Cortex of kidney (tissue), 1 donor: ENCODE data around the gene VTI1A.
"Not testable (repeated sequence)": the region's sequence is repeated elsewhere in the genome, so short reads cannot be mapped to it uniquely, and the experiment has no call there.

Experiments used
- DNase-seq: peaks from one replicate; lab custom pipeline; 2025; lab: John Stamatoyannopoulos, UW

The VTI1A gene

DNA sequence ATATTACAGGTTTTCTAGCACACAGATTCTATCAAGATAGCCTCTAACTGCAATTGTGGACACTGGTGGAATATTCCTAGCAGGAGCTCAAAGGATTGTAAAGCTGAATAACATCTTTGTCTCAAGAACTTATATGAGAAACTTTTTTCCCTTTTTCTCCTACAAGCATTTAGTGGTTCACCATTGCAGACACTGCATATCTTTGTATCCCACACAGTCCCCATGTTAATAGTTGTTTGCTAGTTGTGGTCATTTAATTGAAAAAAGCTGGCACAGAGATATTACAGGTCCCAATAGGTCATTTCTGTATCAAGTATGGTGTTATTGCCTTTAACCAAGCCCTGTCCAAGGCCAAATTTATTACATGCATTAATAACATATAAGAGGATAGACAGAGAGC, 276.9 kb downstream of the VTI1A start:
- DNase-seq = no peak

GRCh38 chr10:112724404-112724991, 277.5 kb downstream of the VTI1A start:
- no peak for DNase-seq

DNA sequence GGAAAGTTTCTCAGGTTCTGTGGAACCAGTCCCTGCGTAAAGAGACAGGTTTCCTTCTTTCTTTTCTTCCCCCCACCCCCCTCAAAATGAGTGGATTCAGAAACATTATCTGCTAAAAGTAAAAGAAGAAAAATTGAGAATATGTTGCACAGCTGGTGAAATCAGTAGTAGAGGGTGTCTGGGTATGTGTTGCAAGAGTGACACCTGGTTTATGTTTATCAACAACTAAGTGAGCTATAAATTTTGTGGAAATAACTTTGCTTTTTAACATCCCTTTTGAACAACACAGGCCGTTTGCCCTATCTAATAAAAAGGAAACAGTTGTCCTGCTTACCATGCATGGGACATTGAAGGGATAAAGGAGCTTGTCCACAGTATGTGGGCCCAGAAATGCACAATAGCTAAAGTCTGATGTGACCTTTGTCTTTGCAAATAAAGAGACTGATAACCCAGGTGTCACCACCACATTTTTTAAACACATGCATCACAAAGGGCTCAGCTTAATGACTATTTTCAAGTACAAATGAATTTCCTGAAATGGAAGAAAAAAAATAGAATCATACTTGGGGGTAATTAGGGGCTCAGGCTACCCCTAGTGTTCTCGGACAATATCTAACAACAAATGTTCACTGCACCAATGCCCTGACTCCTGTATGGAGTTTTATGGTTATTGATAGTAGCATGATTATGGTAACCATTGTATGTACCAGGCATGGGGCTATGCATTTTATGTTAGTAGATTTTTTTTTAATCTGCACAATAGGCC, 281.3 kb downstream of the VTI1A start:
- DNase-seq = no peak

- DNase-seq = no peak
Observed at GRCh38 chr10:112728997-112729396, 282.0 kb downstream of the VTI1A start.

DNA sequence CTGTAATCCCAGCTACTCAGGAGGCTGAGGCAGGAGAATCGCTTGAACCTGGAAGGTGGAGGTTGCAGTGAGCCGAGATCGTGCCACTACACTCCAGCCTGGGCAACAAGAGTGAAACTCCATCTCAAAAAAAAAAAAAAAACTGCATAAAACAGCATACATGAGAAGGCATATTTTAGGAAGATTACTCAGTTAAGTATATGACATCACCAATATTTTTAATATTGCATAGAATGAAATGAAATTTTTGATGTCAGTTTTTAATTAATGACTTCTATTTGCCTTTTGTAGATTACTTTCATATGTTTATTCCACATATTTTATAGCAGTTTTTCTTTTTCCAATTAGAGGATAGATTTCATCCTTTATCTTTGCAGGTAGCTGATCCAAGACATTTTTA, 284.4 kb downstream of the VTI1A start:
- not testable (repeated sequence) for DNase-seq

DNA sequence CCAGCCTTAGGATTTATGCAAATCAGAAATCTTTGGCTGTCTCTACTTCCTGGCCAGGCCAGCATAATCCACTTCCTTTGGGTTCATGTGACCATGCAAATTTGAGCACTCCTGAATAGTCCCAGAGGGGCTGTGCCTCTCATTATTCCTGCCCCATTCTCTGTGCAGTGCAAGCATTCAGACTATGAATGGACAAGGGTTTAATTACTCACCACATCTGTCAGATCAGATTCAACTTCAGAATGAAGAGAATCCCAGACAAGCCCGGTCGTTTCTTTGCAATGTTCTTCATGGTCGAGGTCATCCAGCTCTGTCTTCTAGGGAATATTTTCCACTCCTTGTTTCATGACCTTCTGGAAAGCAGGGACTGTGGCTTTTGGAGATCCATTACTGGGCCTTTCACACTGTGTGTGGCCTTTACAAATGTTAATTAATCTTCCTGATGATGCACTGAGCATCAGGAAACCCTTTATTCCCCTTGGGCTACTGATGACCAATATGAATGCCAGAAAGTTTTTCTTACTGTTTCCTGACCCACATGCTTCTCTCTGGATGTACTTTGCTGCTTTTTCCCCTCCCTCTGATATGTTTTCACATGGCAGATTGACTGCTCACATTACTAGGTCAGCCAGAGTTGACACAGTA, 285.4 kb downstream of the VTI1A start:
- no peak for DNase-seq

GRCh38 chr10:112735041-112735695, 288.2 kb downstream of the VTI1A start:
- DNase-seq = no peak

GRCh38 chr10:112738606-112739591, 291.9 kb downstream of the VTI1A start:
- no peak for DNase-seq

- no peak for DNase-seq
Observed at GRCh38 chr10:112739592-112740353, 292.8 kb downstream of the VTI1A start.

- no peak for DNase-seq
Observed at GRCh38 chr10:112741830-112742402, 294.9 kb downstream of the VTI1A start.

- DNase-seq = no peak
Observed at GRCh38 chr10:112744181-112745096, 297.4 kb downstream of the VTI1A start.

DNA sequence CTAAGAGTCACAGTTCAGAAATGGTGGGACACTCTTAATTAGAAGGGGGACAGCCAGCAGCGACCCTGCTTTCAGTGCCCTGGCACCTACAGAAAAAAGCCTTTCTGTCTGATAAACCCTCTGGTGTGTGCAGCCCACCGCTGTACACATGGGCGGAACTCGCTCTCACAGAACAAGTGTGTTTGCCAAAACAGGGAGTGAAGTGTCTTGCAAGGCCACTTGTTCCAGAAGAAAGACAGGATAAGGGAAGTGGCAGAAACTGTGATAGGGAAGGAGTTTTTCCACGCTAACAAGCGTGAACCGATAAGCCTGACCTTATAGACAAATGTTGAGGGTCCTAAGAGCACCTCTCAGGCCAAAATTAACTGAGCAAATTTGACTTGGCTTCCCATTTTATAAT, 299.3 kb downstream of the VTI1A start:
- DNase-seq = no peak

- DNase-seq = no peak
Observed at GRCh38 chr10:112750427-112751167, 303.6 kb downstream of the VTI1A start.

GRCh38 chr10:112751651-112752050, 304.6 kb downstream of the VTI1A start:
- DNase-seq = no peak

GRCh38 chr10:112752288-112752687, 305.3 kb downstream of the VTI1A start:
- no peak for DNase-seq

GRCh38 chr10:112753961-112754411, 307.0 kb downstream of the VTI1A start:
- no peak for DNase-seq

DNA sequence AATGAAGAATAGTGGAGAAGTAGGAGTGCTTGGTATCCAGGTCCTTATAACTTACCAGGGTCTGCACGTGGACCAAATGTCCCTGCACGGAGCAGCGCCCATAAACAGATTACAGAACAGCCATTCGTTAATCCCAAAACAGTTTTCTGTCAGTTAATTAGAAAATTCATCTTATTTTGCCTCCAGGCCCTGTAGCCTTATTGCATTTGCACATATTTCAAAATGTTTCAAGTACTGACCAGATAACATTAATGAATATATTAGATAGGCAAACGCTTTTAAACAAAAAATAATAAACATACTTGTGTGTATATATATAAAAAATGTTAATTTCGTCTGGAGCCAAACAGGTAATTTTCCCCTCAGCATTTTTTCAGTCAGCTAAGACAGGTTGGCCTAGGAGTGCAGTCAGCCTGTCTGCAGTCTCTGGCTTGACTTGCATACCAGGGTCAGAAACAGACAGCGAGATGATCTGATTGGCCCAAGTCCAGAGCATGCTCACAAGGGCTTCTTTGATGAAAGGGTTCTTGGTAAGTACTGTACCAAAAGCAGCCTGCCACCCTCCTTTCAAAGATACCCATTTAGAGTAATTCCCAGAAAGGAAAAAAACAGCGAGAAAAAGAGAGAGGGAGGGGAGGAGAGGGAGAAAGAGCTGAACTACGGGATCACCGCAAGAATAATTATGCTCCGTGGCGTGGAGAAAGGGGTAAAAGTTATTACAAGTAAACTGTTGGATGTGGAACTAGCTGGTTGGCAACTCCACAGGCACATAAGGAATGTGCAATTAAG, 308.6 kb downstream of the VTI1A start:
- no peak for DNase-seq

DNA sequence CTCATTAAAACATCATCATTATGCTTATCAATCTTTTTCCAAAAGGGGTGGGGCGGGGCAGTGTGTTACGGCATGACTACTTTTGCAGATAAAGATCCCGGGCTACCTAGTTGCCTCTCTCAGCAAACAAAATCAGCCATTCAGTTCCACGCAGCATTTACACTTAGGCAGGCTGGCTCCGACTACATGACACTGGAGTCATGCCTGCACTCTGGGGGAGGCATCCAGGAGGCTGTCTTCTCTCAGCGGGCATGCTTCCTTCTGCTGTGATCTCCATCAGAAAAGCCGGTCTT, 309.2 kb downstream of the VTI1A start:
- no peak for DNase-seq
